Activated T-helper 1 cell treated with anti-CD3 and anti-CD28 coated beads, Interleukin-12 subunit alpha, Interleukin-12 subunit beta, Interleukin-2, Interleukin-4 antibody, amounts not matched to agents 30 ng/mL and 10 ng/mL and 1 ng/mL, durations not matched to agents 14 hours and 24 hours and 36 hours (primary cell): ENCODE measurements around the gene LRRC45. TPM values are rescaled to one million over a fixed set of nuclear protein-coding genes. Genes with fewer than 3 reads are reported as not detected.

Experiments used
- DNase-seq: peaks from one replicate; pipeline ENCODE4 v3.0.0; 2021; ENCODE audit warnings: low spot score
- H3K27ac Mint-ChIP-seq: one replicate; pipeline ENCODE4 v1.8.0; 2021; ENCODE audit warnings: mild to moderate bottlenecking, mixed read lengths
- H3K27me3 Mint-ChIP-seq: one replicate; pipeline ENCODE4 v1.8.0; 2022; ENCODE audit warnings: mild to moderate bottlenecking, moderate library complexity, mixed read lengths; ENCODE audit not compliant: insufficient read depth
- H3K36me3 Mint-ChIP-seq: one replicate; pipeline ENCODE4 v1.8.0; 2021; ENCODE audit warnings: low read depth, mixed read lengths
- H3K4me1 Mint-ChIP-seq: one replicate; pipeline ENCODE4 v1.8.0; 2021; ENCODE audit warnings: low read depth, mixed read lengths
- H3K4me3 Mint-ChIP-seq: one replicate; pipeline ENCODE4 v1.8.0; 2021; ENCODE audit warnings: mild to moderate bottlenecking, moderate library complexity, mixed read lengths
- H3K9me3 Mint-ChIP-seq: one replicate; pipeline ENCODE4 v1.8.0; 2021; ENCODE audit warnings: mixed read lengths
- intact Hi-C: fragments of 100-400 bp; cut with micrococcal nuclease; formaldehyde crosslinking; loops from one replicate; pipeline ENCODE4 v1.15.1; 2024
- total RNA-seq: library from RNA; stranded (reverse); gene quantifications from 2 replicates; pipeline ENCODE4 v1.2.3, GENCODE V29; 2022

The LRRC45 gene
- total RNA-seq, 1 donor from 2014 or later: 37.6 TPM

DNA sequence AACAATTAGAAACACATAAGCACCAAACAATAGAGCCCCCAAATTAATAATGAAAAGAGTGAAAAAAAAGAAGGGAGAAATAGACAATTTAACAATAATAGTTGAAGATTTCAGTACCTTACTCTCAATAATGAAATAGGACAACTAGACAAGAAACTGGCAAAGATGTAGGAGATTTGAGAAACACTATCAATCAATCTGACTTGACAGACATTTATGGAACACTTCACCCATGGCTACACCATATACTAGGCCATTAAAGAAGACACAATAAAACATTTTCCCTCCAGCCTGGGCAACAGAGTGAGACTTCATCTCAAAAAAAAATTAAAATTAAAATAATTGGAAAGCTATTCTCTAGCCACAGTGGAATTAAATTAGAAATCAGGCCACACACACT, 47.5 kb downstream of the LRRC45 start:
- Mint-ChIP-seq H3K4me3 (no peak overlapping the region), H3K27ac (no peak overlapping the region), H3K4me1 (no peaks in the 10 kb centered on the region), H3K36me3 (peaks cover 2% of the 10 kb centered on the region), H3K9me3 (no peaks in the 10 kb centered on the region), H3K27me3 (peaks cover 7% of the 10 kb centered on the region)
- intact Hi-C loops: no loop called here
- no peak for DNase-seq

DNA sequence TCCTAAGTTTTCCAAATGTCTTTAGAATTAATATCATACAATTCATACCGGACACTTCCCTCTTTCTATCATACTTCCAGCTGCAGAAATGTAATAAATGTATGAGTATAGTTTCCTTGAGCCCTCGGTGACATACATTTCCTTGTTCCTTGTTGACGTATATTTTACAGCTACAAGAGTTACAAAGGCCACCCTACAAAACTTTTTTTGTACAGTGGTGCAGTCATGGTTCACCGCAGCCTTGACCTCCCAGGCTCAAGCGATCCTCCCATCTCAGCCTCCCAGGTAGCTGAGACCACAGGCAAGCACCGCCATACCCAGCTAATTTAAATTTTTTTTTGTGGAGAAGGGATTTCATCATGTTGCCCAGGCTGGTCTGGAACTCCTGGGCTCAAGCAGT, 49.7 kb downstream of the LRRC45 start:
- DNase-seq: no peak
- H3K4me1 Mint-ChIP-seq: no peaks in the 10 kb centered on the region
- no peaks in the 10 kb centered on the region for H3K36me3 Mint-ChIP-seq
- H3K27me3 Mint-ChIP-seq: peaks cover 7% of the 10 kb centered on the region
- no peak overlapping the region for H3K4me3 Mint-ChIP-seq
- H3K9me3 Mint-ChIP-seq: no peaks in the 10 kb centered on the region
- intact Hi-C loops: no loop called here
- no peak overlapping the region for H3K27ac Mint-ChIP-seq

GRCh38 chr17:82073446-82073845, 50.3 kb downstream of the LRRC45 start:
- H3K36me3 Mint-ChIP-seq: peaks cover 3% of the 10 kb centered on the region
- no peaks in the 10 kb centered on the region for H3K9me3 Mint-ChIP-seq
- no peak overlapping the region for H3K4me3 Mint-ChIP-seq
- H3K4me1 Mint-ChIP-seq: no peaks in the 10 kb centered on the region
- intact Hi-C loops: no loop called here
- H3K27me3 Mint-ChIP-seq: peaks cover 7% of the 10 kb centered on the region
- no peak for DNase-seq
- no peak overlapping the region for H3K27ac Mint-ChIP-seq

DNA sequence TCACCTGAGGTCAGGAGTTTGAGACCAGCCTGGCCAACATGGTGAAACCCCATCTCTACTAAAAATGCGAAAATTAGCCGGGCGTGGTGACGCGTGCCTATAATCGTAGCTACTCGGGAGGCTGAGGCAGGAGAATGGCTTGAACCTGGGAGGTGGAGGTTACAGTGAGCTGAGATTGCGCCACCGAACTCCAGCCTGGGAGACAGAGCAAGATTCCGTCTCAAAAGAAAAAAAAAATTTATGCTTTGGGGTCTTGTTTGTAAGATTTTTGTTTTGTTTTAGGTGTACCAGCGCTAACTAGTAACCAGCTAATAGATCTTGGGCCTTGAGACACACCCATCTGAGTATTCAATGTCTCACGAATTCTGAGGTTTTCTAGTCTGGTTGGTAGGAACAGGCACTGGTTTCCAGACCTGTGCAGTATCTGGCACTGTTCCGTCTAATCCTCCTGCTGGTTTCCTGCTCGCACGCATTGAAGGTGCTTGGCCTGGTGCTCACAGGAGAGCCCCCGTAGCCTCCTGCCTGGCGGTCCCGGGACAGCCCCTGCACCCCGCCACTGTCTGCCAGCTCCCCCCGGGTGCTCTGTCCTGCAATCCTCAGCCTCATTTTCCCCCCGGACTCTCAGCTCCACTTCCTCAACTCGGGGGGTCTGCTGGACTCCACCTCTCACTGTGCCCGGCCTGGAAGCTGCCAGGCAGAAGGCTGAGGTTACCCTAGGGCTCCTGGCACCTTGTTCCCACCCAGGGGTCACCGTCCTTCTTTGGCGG, 53.1 kb downstream of the LRRC45 start:
- Mint-ChIP-seq H3K9me3 (no peaks in the 10 kb centered on the region), H3K36me3 (peaks cover 6% of the 10 kb centered on the region), H3K27me3 (peaks cover 7% of the 10 kb centered on the region), H3K27ac (no peak overlapping the region), H3K4me1 (no peaks in the 10 kb centered on the region), H3K4me3 (no peak overlapping the region)
- intact Hi-C loops: no loop called here
- no peak for DNase-seq

DNA sequence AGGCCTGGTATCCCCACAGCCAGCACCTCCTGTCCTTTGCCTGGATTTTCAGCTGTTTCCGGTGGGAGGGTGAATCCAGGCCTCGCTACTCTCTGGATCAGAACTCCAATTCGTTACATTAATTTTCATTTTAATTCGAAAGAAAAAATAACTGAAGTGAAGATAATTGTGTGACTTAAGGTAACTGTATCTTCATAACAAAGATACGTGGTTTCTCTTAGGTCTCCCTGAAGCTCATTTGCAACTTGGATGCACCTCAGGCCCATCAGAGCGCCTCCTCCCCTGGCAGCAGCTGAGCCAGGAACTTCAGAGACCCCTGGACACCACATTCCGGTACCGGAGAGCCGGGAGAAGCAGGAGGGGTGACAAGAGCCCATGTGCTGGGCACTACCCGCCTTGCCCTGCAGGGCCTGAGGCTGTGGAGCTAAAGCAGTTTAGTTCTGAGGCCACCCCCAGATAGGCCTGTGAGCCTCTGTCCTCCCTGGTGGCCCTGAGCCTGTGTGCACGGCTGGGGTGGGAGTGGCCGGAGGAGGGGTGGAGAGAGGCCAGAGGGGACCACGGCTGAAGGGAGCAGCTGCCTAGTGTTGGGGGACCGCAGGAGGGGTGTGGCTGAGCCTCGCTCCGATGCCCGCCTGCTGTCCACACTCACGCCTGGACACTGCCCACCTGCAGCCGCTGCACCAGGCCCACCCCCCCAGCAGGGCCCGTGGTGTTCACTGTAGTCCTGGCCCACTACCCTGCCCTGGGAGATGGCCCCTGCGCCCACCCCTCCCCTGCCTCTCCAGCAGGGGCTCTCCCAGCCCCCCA, 53.9 kb downstream of the LRRC45 start:
- no peak for DNase-seq
- Mint-ChIP-seq H3K4me1 (no peaks in the 10 kb centered on the region), H3K27me3 (peaks cover 7% of the 10 kb centered on the region), H3K27ac (no peak overlapping the region), H3K36me3 (peaks cover 6% of the 10 kb centered on the region), H3K9me3 (no peaks in the 10 kb centered on the region), H3K4me3 (no peak overlapping the region)
- intact Hi-C loops: no loop called here

DNA sequence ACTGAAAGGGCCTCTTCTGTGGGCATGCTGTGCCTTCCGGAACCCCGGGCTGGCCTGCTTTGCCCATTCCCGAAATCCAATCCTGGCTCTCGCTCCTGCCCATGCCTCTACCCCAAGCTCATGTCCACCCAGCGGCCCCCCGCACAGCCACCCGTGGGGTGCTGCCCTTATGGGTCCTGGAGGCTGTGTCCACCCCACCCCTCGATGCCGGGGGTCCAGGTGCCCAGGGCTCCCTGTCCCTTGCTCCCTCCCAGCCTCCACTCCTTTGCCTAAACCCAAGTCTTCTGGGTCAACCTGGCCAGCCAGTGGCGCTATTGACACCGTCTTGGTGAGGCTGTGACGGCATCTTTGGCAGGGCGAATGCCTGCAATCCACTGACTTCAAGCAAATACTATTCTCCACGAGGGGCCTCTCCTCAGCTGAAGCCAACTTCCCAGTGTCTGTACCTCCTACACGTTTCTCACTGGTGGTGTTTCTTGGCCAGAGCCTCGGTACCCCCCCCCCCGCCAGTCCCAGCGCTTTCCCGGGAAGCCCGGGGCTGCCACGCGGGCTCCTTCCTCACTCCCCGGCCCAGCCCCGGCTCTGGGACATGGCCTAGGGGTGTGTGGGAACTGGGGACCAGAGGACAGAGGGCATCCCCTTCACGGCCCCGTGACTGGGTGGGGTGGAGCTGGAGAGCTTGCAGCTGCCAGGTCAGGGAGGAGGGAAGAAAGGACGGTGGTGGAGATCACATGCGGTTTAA, 54.7 kb downstream of the LRRC45 start:
- Mint-ChIP-seq H3K27ac (no peak overlapping the region), H3K4me1 (no peaks in the 10 kb centered on the region), H3K4me3 (no peak overlapping the region), H3K9me3 (no peaks in the 10 kb centered on the region), H3K36me3 (peaks cover 6% of the 10 kb centered on the region), H3K27me3 (peaks cover 7% of the 10 kb centered on the region)
- no peak for DNase-seq
- intact Hi-C loops: no loop called here

DNA sequence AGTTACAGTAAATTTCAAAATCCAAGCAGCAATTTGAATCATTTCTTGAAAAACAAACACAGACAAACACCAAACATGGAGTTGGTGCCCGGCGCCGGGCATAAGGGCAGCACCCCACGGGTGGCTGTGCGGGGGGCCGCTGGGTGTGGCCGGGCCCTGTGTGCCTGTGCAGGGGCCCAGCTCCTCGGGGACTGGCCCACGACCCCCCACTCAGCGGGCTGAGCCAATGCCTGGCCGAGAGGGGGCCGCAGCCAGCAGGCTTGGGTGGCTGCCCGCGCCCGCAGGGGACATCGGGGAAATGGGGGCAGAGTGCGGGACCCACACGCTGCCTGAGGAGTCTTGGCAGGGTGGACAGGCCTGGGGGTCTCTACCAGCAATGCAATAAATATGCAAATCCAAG, 55.3 kb downstream of the LRRC45 start:
- Mint-ChIP-seq H3K27ac (no peak overlapping the region), H3K4me1 (no peaks in the 10 kb centered on the region), H3K27me3 (peaks cover 6% of the 10 kb centered on the region), H3K36me3 (peaks cover 11% of the 10 kb centered on the region), H3K9me3 (no peaks in the 10 kb centered on the region), H3K4me3 (no peak overlapping the region)
- intact Hi-C loops: no loop called here
- DNase-seq: no peak

- H3K27ac Mint-ChIP-seq: no peak overlapping the region
- no peak overlapping the region for H3K4me3 Mint-ChIP-seq
- H3K4me1 Mint-ChIP-seq: no peaks in the 10 kb centered on the region
- intact Hi-C loops: no loop called here
- no peak for DNase-seq
- peaks cover 12% of the 10 kb centered on the region for H3K36me3 Mint-ChIP-seq
- peaks cover 3% of the 10 kb centered on the region for H3K27me3 Mint-ChIP-seq
- H3K9me3 Mint-ChIP-seq: no peaks in the 10 kb centered on the region
Measured at GRCh38 chr17:82079001-82079677, 56.0 kb downstream of the LRRC45 start.

- intact Hi-C loops: no loop called here
- H3K9me3 Mint-ChIP-seq: no peaks in the 10 kb centered on the region
Measured at GRCh38 chr17:82080048-82080788, 57.1 kb downstream of the LRRC45 start.

More at GRCh38 chr17:82080048-82080788, 57.1 kb downstream of the LRRC45 start:
- no peak overlapping the region for H3K27ac Mint-ChIP-seq
- H3K4me1 Mint-ChIP-seq: no peaks in the 10 kb centered on the region
- DNase-seq: no peak
- no peak overlapping the region for H3K4me3 Mint-ChIP-seq
- H3K27me3 Mint-ChIP-seq: no peaks in the 10 kb centered on the region
- H3K36me3 Mint-ChIP-seq: peaks cover 12% of the 10 kb centered on the region

Other genes with a start within 250 kb of the LRRC45 start
- not detected in 2 replicates for gene GCGR, start 219.2 kb upstream of the LRRC45 start, total RNA-seq
- 56.0 and 62.3 TPM in 2 replicates for gene MCRIP1, start 190.0 kb upstream of the LRRC45 start, total RNA-seq
- gene PPP1R27, start 188.3 kb upstream of the LRRC45 start, total RNA-seq: not detected in 2 replicates
- 477 and 487 TPM in 2 replicates for gene P4HB, start 162.8 kb upstream of the LRRC45 start, total RNA-seq
- gene ARHGDIA, start 152.0 kb upstream of the LRRC45 start, total RNA-seq: 701 and 705 TPM in 2 replicates
- 241 and 249 TPM in 2 replicates for gene ALYREF, start 131.7 kb upstream of the LRRC45 start, total RNA-seq
- gene ANAPC11, start 131.6 kb upstream of the LRRC45 start, total RNA-seq: 123 and 124 TPM in 2 replicates
- gene NPB, start 121.1 kb upstream of the LRRC45 start, total RNA-seq: 0.24 and 0.31 TPM in 2 replicates
- gene PCYT2, start 111.9 kb upstream of the LRRC45 start, total RNA-seq: 49.5 and 54.5 TPM in 2 replicates
- gene SIRT7, start 105.1 kb upstream of the LRRC45 start, total RNA-seq: 53.2 and 57.5 TPM in 2 replicates
- gene MAFG, start 95.6 kb upstream of the LRRC45 start, total RNA-seq: 33.8 and 35.5 TPM in 2 replicates
- gene PYCR1, start 86.0 kb upstream of the LRRC45 start, total RNA-seq: 130 and 131 TPM in 2 replicates
- 0.08 TPM in 1 of 2 replicates, not detected in the other for gene MYADML2, start 76.1 kb upstream of the LRRC45 start, total RNA-seq
- 1.5 and 2.4 TPM in 2 replicates for gene NOTUM, start 62.1 kb upstream of the LRRC45 start, total RNA-seq
- gene ASPSCR1, start 45.7 kb upstream of the LRRC45 start, total RNA-seq: 32.2 and 33.8 TPM in 2 replicates
- 109 and 120 TPM in 2 replicates for gene CENPX, start 427 bp upstream of the LRRC45 start, total RNA-seq
- gene RAC3, start 8.4 kb downstream of the LRRC45 start, total RNA-seq: 7.6 and 9.4 TPM in 2 replicates
- gene DCXR, start 14.4 kb downstream of the LRRC45 start, total RNA-seq: 123 and 125 TPM in 2 replicates
- 24.1 and 26.8 TPM in 2 replicates for gene RFNG, start 28.5 kb downstream of the LRRC45 start, total RNA-seq
- gene GPS1, start 28.6 kb downstream of the LRRC45 start, total RNA-seq: 112 and 124 TPM in 2 replicates
- 231 and 235 TPM in 2 replicates for gene DUS1L, start 42.5 kb downstream of the LRRC45 start, total RNA-seq
- 415 and 421 TPM in 2 replicates for gene FASN, start 74.9 kb downstream of the LRRC45 start, total RNA-seq
- gene CCDC57, start 189.5 kb downstream of the LRRC45 start, total RNA-seq: 59.5 and 60.8 TPM in 2 replicates
- gene SLC16A3, start 205.7 kb downstream of the LRRC45 start, total RNA-seq: 111 and 115 TPM in 2 replicates